ENCODE data around the gene CTCFL.

Gene CTCFL

DNA sequence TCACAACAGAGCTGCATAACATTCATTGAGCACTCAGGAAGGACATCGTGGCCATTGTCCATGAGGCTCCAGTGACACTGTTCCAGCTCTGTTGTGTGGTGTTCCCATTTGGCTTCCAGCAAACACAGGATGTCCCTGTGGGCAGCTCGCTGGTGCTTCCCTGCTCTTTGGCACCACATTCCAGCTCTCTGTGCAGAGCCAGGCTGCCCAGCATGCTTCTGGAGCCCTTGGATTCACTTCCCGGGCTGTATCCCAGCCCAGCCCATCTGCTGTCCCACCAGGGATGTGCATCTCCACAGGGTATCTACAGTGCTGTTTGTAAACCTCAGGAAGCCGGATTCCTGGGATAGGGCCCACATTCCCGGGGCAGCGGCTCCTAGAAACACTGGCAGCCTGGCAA, 57.2 kb downstream of the CTCFL start:
- Histone ChIP-seq H3K4me1 (ENCODE audit: insufficient read depth, low read length) (no peaks in the 10 kb centered on the region), H3K9me3 (ENCODE audit: insufficient read depth, low read length, severe bottlenecking) (no peaks in the 10 kb centered on the region), H3K4me2 (ENCODE audit: insufficient read depth, low read length) (no peak overlapping the region), H3K9ac (ENCODE audit: low read depth, low read length) (no peak overlapping the region), H3K36me3 (ENCODE audit: insufficient read depth, low read length) (no peaks in the 10 kb centered on the region), H3K4me3 (ENCODE audit: low read depth in 1 of 2, low read length in 2 of 2) (no peak overlapping the region), H3K27me3 (ENCODE audit: insufficient read depth, low read length, poor library complexity) (peaks cover 38% of the 10 kb centered on the region), H2AFZ (ENCODE audit: low read depth, low read length) (no peak overlapping the region), H3K27ac (ENCODE audit: low read length) (no peak overlapping the region), H4K20me1 (ENCODE audit: insufficient read depth, low read length) (peaks cover 13% of the 10 kb centered on the region), H3K79me2 (ENCODE audit: insufficient read depth, low read length) (no peaks in the 10 kb centered on the region)
- DNase-seq = no peak
- ATAC-seq (ENCODE audit: insufficient read depth, low read depth) = no peak
- TF ChIP-seq, protein P1, sequence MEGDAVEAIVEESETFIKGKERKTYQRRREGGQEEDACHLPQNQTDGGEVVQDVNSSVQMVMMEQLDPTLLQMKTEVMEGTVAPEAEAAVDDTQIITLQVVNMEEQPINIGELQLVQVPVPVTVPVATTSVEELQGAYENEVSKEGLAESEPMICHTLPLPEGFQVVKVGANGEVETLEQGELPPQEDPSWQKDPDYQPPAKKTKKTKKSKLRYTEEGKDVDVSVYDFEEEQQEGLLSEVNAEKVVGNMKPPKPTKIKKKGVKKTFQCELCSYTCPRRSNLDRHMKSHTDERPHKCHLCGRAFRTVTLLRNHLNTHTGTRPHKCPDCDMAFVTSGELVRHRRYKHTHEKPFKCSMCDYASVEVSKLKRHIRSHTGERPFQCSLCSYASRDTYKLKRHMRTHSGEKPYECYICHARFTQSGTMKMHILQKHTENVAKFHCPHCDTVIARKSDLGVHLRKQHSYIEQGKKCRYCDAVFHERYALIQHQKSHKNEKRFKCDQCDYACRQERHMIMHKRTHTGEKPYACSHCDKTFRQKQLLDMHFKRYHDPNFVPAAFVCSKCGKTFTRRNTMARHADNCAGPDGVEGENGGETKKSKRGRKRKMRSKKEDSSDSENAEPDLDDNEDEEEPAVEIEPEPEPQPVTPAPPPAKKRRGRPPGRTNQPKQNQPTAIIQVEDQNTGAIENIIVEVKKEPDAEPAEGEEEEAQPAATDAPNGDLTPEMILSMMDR (IDR thresholded peaks at IDR 0.05; ENCODE audit: borderline replicate concordance, extremely low read depth, low read length, poor library complexity, severe bottlenecking) = no peak
- TF ChIP-seq EZH2 (IDR thresholded peaks at IDR 0.05; ENCODE audit: borderline replicate concordance, low read depth, low read length, severe bottlenecking) = no peak

GRCh38 chr20:57465943-57466342, 59.0 kb downstream of the CTCFL start:
- H2AFZ ChIP-seq (ENCODE audit: low read depth, low read length) = no peak overlapping the region
- H3K9me3 ChIP-seq (ENCODE audit: insufficient read depth, low read length, severe bottlenecking) = no peaks in the 10 kb centered on the region
- H3K9ac ChIP-seq (ENCODE audit: low read depth, low read length) = no peak overlapping the region
- no peaks in the 10 kb centered on the region for H3K79me2 ChIP-seq (ENCODE audit: insufficient read depth, low read length)
- H3K4me3 ChIP-seq (ENCODE audit: low read depth in 1 of 2, low read length in 2 of 2) = no peak overlapping the region
- DNase-seq (no peak), ATAC-seq (ENCODE audit: insufficient read depth, low read depth) (no peak)
- no peak for TF ChIP-seq EZH2 (IDR thresholded peaks at IDR 0.05; ENCODE audit: borderline replicate concordance, low read depth, low read length, severe bottlenecking)
- TF ChIP-seq, protein P1 (IDR thresholded peaks at IDR 0.05; ENCODE audit: borderline replicate concordance, extremely low read depth, low read length, poor library complexity, severe bottlenecking) = peak; percentile 47
- no peaks in the 10 kb centered on the region for H3K4me1 ChIP-seq (ENCODE audit: insufficient read depth, low read length)
- peaks cover 10% of the 10 kb centered on the region for H4K20me1 ChIP-seq (ENCODE audit: insufficient read depth, low read length)
- no peak overlapping the region for H3K4me2 ChIP-seq (ENCODE audit: insufficient read depth, low read length)
- no peaks in the 10 kb centered on the region for H3K36me3 ChIP-seq (ENCODE audit: insufficient read depth, low read length)
- H3K27me3 ChIP-seq (ENCODE audit: insufficient read depth, low read length, poor library complexity) = peaks cover 38% of the 10 kb centered on the region
- H3K27ac ChIP-seq (ENCODE audit: low read length) = no peak overlapping the region

- TF ChIP-seq, protein P1 (IDR thresholded peaks at IDR 0.05; ENCODE audit: borderline replicate concordance, extremely low read depth, low read length, poor library complexity, severe bottlenecking) = no peak
- TF ChIP-seq EZH2 (IDR thresholded peaks at IDR 0.05; ENCODE audit: borderline replicate concordance, low read depth, low read length, severe bottlenecking) = no peak
- Histone ChIP-seq H3K27me3 (ENCODE audit: insufficient read depth, low read length, poor library complexity) (peaks cover 33% of the 10 kb centered on the region), H3K36me3 (ENCODE audit: insufficient read depth, low read length) (no peaks in the 10 kb centered on the region), H3K4me2 (ENCODE audit: insufficient read depth, low read length) (no peak overlapping the region), H3K79me2 (ENCODE audit: insufficient read depth, low read length) (no peaks in the 10 kb centered on the region), H2AFZ (ENCODE audit: low read depth, low read length) (no peak overlapping the region), H3K9ac (ENCODE audit: low read depth, low read length) (no peak overlapping the region), H3K9me3 (ENCODE audit: insufficient read depth, low read length, severe bottlenecking) (no peaks in the 10 kb centered on the region), H3K4me1 (ENCODE audit: insufficient read depth, low read length) (no peaks in the 10 kb centered on the region), H3K4me3 (ENCODE audit: low read depth in 1 of 2, low read length in 2 of 2) (no peak overlapping the region), H3K27ac (ENCODE audit: low read length) (no peak overlapping the region), H4K20me1 (ENCODE audit: insufficient read depth, low read length) (peaks cover 10% of the 10 kb centered on the region)
- ATAC-seq (ENCODE audit: insufficient read depth, low read depth) = no peak
- no peak for DNase-seq
Observed at GRCh38 chr20:57465486-57465885, 59.5 kb downstream of the CTCFL start.

Data from DND-41 (cell line).